Fibroblast of pulmonary artery (primary cell): ENCODE results near the gene CCDC85A.
A peak's percentile ranks its signal among the peaks of the same experiment; 100 is the strongest.

Source experiments
- DNase-seq: peaks from one replicate; pipeline ENCODE4 v3.0.0-alpha.2; 2010; ENCODE audit warnings: low read depth
- H3K4me3 ChIP-seq: replicated peaks from 2 replicates; pipeline ENCODE4 v1.5.1; 2011; ENCODE audit warnings: low read depth, mild to moderate bottlenecking, control low read depth, low read length, moderate library complexity
- CTCF ChIP-seq: IDR thresholded peaks from 2 replicates; pipeline ENCODE4 v1.5.1; 2011; ENCODE audit warnings: mild to moderate bottlenecking, control low read depth, low read length, inconsistent platforms; ENCODE audit errors: missing control alignments

CCDC85A gene

GRCh38 chr2:56325661-56326345 is 142.0 kb downstream of the CCDC85A start:
- DNase-seq = no peak
- no peak for TF ChIP-seq CTCF
- no peak overlapping the region for H3K4me3 ChIP-seq

GRCh38 chr2:56326346-56326741 is 142.6 kb downstream of the CCDC85A start:
- H3K4me3 ChIP-seq = no peak overlapping the region
- DNase-seq = no peak
- no peak for TF ChIP-seq CTCF

- TF ChIP-seq CTCF = no peak
- no peak for DNase-seq
- H3K4me3 ChIP-seq = no peak overlapping the region
Measured at GRCh38 chr2:56331810-56332209, 148.0 kb downstream of the CCDC85A start.

GRCh38 chr2:56333812-56334485 is 150.2 kb downstream of the CCDC85A start:
- H3K4me3 ChIP-seq = no peak overlapping the region
- no peak for DNase-seq

GRCh38 chr2:56334622-56335021 is 150.8 kb downstream of the CCDC85A start:
- TF ChIP-seq CTCF = no peak
- peak; percentile 49 for DNase-seq
- H3K4me3 ChIP-seq = no peak overlapping the region

More at GRCh38 chr2:56333812-56334485, 150.2 kb downstream of the CCDC85A start:
- no peak for TF ChIP-seq CTCF

- DNase-seq = no peak
- H3K4me3 ChIP-seq = no peak overlapping the region
- TF ChIP-seq CTCF = no peak
Measured at GRCh38 chr2:56335101-56335500, 151.3 kb downstream of the CCDC85A start.
